GM18858 (cell line): ENCODE results near the gene PLA2G2C.
"Not testable (repeated sequence)": the region's sequence is repeated elsewhere in the genome, so short reads cannot be mapped to it uniquely, and the experiment has no call there.

ENCODE experiments used
- ATAC-seq: cut with Tn5 transposase; IDR thresholded peaks from one replicate; pipeline ENCODE4 v1.9.1; 2021; ENCODE audit not compliant: unreplicated experiment

PLA2G2C gene

DNA sequence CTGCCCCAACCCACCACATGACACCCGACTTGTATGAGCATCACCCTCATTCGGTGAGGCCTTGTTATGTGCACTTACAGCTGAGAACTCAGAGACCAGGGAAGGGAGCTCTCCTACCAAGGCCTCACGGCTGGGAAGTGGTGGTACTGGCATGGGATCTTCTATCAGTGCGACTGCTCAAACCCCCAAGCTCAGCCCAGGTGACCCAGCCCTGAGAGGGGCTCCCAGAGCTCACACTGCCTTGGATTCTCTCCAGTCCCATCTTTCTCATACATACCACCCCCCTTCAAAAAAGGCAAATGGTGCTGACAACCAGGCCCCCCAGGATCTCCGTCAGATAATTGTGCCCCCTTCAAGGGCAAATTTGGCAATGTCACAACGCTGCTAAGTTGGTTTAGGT lies 48.0 kb downstream of the PLA2G2C start:
- no peak for ATAC-seq

DNA sequence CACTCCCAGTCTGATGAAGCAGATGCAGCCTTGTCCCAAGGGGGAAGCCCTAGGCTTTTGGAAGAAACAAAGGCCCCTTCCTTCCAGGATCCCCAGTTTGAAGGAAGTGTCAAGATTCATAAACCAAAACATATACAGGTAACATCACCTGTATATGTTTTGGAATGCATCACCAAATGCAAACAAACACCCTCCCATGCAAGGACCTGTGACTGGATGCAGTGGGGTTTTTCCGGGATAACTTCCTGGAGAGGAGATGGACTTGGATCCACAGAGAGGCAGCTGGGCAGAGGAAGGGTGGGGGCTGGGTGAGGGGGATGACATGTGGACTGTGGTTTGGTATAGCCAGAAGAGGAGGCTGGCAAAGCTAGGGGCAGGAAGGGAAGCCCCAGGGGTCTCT lies 48.7 kb downstream of the PLA2G2C start:
- no peak for ATAC-seq

DNA sequence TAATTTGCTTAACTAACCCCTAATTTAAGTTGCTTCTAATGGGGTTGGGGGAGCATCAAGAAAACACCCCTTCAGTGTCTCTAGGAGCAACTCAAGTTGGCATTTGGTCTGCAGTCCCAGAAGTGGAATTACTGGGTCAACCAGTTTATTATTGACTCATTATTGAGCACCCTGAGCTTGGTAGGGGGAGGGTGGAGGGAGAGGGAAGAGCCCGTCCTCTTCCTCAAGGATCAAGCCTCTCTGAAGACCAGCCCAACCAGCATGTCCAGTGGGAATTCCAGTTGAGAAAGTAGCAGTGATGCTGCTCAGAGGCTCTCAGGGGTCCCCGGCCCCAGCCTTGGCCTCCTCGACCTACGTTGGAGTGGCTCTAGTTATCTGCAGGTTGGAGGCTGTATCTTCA lies 49.3 kb downstream of the PLA2G2C start:
- no peak for ATAC-seq

DNA sequence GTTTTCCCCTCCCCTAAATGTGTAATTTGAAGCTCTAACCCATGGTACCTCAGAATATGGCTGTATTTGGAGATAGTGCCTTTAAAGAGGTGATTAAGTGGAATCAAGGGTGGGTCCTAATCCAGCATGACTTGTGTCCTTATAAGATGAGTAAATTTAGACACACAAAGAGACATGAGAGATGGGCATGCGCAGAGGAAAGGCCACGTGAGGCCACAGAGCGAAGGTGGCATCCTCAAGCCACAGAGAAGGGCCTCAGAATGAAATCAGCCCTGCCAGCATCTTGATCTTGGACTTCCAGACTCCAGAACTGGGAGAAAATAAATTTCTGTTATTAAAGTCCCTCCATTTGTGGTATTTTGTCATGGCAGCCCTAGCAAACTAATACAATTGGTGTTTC lies 50.1 kb downstream of the PLA2G2C start:
- ATAC-seq = no peak

DNA sequence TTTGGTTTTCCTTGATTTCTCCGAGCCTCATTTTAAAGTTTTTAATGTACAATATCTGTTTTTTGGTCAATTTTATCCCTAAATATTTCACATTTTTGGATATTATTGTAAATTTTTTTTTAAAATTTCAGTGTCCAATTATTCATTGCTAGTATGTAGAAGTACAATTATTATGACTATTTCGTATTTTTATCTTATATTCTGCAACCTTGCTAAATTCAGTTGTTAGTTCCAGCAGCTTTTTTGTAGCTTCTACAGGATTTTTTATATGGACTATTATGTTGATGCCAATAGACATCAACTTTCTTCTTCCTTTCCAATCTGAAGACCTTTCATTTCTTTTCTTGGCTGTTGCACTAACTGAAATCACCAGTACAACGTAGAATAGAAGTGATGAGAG lies 51.3 kb downstream of the PLA2G2C start:
- no peak for ATAC-seq

DNA sequence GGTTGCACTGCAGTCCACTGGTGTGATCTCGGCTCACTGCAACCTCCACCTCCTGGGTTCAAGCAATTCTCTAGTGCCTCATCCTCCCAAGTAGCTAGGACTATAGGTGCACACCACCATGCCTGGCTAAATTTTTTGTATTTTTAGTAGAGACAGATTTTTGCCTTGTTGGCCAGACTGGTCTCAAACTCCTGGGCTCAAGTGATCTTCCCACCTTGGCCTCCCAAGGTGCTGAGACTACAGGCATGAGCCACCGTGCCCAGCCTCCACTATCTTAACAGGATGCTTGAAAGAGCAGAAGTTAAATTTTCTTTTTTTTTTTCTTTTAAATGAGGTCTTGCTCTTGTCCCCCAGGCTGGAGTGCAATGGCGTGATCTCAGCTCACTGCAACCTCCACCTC lies 55.8 kb downstream of the PLA2G2C start:
- ATAC-seq = not testable (repeated sequence)

DNA sequence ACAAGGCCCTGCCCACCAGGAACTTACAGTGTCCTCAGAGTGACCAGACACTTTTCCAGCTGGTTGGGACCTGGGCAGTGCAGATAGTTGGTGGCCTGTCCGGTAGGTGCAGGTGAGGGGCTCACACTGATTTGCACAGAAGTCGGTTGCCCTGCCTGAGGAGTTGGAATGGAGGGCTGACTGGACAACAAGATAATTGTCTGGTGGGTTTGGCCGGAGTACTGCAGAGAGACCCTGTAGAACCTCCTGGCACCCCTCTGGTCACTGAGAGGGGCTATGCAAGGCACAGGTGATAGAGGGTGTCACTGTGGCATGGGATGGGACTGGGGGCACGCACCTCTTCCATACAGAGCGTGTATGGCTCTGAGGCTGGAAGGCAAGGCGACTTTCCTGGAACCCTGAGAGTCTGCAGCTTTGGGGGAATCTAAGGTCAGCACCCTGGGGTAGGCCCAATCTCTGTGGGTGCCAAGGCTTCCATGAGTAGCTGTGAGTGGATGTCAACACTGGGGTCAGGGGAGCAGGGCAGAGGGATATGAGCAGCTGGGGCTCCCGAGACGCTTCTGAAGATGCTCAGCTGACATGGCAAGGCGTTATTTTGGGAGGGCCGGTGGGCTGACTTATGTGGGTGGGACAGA lies 59.4 kb downstream of the PLA2G2C start:
- ATAC-seq = no peak

DNA sequence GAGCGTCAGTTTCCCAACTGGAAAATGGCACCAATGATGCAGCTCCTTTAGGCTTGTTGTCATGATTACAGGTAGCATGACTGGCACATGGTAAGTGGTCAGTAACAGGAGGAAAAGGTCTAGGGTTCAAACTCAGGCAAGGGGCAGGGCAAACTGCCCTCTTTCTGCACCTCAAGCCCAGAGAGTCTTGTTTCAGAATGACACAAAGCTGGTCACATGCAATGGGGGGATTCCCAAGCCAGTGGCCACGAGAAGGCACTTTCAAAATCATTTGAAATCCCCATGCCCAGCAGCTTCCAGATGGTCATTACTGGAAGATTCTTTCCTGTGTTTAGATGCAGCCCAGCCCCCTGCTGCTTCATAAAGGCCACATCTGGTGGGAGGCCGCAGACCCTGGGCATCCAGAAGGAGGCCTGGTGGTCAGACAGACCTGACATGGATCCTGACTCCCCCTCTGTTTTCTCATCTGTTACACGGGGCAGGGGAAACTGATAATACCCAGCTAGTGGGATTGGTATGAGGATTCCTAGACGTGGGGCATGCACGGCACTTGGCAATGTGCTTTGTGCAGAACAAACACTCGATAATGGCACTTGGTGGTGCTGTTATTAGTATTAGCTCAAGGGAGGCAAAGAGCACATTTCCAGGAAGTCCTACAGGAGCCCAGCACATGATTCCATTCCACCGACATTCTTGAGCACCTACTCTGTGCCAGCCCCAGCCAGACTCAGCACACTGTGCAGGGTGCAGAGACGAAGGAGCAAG lies 60.1 kb downstream of the PLA2G2C start:
- no peak for ATAC-seq

DNA sequence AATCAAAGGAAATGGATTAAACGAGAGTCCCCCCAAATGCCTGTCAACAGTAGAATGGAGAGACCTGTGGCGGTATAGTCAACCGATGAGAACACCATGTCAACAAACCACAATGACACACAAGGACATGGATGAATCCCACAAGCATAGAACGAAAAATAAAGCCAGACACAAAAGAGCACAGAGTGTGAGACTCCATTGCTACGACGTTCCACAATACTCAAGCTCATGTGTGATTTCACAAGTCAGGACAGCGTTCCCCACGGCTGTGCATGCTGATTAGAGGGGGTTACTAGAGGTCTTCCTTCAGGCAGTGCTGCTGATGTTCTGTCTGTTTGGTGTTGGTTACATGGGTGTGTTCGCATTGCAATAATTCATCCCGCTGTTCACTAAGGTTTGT lies 61.2 kb downstream of the PLA2G2C start:
- no peak for ATAC-seq

DNA sequence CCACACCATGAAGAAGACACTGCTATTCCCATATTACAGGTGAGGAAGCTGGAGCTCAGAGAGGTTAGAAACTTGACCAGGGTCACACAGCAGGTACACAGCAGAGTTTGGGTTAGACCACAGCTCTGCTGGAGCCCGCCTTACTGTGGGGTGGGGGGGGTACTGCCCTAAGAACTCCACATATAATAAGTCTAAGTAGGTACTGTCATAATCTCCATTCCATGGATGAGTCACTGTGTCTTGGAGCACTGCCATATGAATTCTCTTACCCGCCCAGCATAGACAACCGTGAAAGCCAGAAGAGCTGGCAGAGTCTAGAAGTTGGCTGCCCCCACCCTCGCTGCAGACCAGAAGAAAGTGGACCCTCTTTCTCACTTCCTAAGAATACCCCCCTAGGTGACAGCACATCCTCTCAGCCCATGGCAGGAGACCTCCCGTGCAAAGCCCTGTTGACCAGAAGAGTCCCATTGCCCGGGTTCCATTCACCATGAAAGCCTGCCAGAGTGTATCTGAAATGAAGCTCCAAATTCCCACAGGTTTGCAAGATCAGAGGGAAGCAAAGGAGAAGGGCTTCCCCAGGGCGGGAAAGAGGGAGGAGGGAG lies 61.8 kb downstream of the PLA2G2C start:
- ATAC-seq = no peak

DNA sequence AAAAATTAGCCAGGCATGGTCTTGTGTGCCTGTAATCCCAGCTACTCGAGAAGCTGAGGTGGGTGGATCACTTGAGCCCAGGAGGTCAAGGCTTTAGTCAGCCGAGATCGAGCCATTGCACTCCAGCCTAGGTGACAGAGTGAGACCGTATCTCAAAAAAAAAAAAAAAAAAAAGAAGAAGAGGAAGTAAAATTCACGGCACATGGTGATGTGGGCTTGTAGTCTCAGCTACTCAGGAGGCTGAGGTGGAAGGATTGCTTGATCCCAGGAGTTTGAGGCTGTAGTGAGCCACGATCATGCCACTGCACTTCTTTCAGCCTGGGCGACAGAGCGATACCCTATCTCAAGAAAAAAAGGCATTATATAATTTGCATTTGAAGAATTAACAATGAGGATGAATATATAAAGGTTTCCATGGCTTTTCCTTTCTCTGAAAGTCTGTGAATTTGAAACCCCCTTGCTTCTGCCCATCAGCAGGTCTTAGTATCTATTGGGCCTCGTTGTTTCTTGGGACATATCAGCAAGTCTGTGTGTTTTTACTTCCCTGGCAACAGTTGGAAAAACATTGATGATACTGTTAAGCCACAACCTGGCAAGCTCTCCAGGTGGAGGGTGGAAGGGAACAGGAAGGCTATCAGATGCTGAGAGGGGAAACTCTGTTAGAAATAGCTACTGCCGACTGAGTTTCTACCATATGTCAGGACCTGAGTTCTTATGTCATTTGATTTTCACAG lies 62.4 kb downstream of the PLA2G2C start:
- ATAC-seq = no peak

DNA sequence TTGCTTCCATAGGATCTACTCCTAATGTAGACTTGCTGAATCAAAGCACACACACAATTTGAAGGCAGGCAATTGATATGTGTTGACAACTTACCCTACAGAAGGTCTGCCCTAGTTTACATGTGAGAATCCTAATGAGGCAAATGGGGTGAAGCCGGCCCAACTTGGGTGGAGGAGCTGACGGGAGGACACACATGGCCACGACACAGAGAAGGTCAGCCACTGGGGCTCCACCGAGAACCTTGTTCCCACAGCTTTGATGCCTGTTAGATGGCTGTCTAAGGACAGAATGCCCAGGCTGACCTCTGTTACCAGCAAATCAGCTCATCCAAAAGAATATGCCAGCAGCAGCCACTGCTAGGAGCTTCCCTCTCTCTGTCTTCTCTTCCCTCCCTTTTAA lies 65.5 kb downstream of the PLA2G2C start:
- ATAC-seq = no peak

DNA sequence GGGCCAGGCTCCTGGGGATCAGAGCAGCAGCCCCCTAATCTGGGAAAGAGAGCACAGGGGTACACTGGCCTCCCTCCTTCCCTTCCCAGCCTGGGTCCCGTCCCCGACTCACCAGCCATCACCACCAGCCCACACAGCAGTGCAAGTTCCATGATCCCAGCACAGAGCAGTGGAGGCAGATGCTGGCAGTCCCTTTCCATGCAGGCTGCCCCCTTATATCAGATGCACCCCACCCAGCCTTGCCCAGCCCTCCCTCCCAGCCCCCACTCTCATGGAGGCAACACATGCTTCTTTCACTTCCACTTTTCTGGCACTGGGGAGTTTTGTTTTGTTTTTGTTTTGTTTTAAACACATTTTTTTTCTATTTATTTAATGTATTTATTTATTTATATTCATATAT lies 67.0 kb downstream of the PLA2G2C start, which contains the start of gene PLA2G2D:
TSS of gene PLA2G2D (minus strand) at position 190 of the 400 bp plus-strand sequence. CDS start at position 152, 38 bp downstream.
- no peak for ATAC-seq

DNA sequence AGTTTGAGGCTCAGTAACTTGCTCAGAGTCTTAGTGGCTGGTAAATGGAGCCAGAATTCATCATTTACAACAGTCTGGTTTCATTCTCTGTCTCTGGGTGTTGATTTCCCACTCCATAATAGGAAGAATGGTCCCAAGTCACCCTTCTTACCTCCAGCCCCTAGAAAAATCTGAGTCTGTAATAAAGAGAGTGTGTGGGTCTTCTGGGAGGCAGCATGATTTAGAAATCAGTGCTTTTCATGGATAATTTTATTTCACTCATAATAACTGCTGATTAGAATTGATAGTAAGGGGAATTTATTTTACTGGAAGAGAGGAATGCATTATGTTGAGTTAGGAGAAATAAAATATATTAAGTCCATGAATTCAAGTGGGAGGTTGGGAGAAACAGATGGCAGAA lies 69.1 kb downstream of the PLA2G2C start:
- no peak for ATAC-seq

DNA sequence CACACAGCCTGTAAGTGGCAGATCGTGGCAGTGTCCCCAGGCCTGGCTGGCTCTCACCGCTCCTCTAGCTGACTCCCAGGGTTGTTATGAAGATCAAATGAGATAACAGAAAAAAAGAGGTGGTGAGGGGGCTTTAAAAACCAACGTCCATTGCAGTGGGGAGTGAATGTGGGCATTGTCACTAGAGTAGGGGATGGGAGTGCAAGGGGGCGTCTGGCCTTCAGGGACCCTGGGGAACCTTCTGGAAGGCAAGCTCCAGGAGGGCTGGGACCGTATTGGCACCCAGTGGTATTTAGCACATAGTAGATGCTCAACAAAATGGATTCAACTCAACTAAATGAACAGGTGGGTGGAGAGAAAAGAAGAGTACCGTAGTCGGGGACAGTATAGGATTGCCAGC lies 70.4 kb downstream of the PLA2G2C start:
- no peak for ATAC-seq

DNA sequence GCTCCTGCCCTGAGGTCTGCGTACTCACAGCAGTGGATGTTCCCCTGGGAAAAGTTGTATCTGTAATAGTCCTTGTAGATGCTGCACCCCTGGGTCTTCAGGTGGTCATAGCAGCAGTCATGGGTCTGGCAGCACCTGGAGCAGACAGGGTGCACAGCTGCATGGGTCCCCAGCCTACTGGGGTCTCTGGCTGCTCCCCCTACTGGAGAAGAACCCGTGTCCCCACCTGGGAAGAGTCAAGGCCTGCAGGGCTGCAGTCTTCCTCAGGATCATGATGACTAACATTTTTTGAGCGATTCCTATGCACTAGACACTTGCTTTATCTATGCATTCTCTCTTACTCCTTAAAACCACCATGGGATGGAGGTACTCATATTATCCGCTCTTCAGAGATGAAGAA lies 70.8 kb downstream of the PLA2G2C start:
- no peak for ATAC-seq

DNA sequence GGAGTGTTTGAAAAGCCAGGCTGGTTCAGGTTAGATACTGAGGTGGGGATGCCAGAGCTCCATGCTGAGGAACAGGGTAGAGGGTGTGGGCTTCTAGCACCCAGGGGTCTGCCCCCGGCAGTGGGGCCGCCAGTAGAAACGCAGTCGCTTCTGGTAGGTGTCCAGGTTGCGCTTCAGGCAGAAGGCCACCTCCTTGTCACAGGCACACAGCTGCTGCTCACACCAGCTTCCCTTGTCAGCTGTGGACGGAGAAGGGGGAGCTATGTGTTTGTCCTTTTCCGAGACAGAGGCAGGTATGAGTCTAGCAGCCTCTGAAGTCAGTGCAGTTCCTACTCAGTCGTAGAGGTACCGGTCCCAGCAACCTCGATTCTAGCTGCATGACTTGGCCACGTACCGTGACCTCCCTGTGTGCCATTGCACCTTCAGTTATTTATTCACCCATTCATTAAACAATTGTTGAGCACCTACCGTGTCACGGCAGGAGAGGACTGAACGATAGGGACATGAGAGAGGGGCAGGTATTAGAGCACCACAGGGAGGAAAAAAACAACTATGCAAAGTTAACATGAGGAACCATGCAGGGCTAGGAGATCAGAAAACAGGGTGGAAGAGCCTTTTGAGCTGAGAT lies 72.2 kb downstream of the PLA2G2C start:
- ATAC-seq = no peak
